Measurements from ENCODE around the gene BDKRB2. TPM values are rescaled to one million over a fixed set of nuclear protein-coding genes. Genes with fewer than 3 reads are reported as not detected.

BDKRB2 gene
- polyA plus RNA-seq, 2 of the 4 experiments (the other 2 are of a cell fraction): 13.9 to 21.6 TPM

DNA sequence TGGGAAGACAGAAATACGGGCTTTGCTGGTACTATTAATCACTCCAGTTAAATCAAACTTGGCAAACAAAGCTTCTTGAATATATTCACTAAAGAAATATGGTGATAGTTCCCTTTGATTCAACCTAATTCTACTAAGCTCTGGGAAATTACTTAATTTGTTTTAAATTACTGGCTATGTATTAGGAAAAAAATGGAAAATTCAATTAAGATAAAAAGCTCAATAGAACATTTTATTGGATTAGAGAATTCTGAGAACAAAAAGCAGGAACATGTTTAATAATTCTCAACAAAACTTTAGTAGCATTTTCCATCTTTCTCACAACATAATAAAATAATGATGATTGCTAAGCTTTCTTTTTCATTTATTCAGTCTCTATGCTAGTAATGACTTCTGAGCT, 81.6 kb downstream of the BDKRB2 start:
- DNase-seq (ENCODE audit: low read depth in 1 of 2, low spot score in 1 of 2) (no peak), ATAC-seq (no peak), FAIRE-seq (no peak)
- H3K4me1 ChIP-seq: peaks cover 6% of the 10 kb centered on the region
- H3K9me3 ChIP-seq: no peaks in the 10 kb centered on the region
- ChIA-PET POLR2A (no interaction called here), CTCF (interaction anchor here (0.7 to 18.7 kb wide), 4 partner anchors 10 to 513 kb away, joined by 3 to 486 read pairs (median 16); no protein-coding TSS in a partner anchor)
- TF ChIP-seq ZFP36 (IDR thresholded peaks at IDR 0.05; ENCODE audit: borderline replicate concordance, partially characterized antibody) (no peak), REST (IDR thresholded peaks at IDR 0.05) (no peak), HDAC2 (IDR thresholded peaks at IDR 0.05) (no peak), SMC3 (IDR thresholded peaks at IDR 0.05) (no peak), MYC (IDR thresholded peaks at IDR 0.05; ENCODE audit: borderline replicate concordance, low read length) (no peak), EHMT2 (IDR thresholded peaks at IDR 0.05; ENCODE audit: low read depth) (no peak), JUNB (IDR thresholded peaks at IDR 0.05) (no peak), ZNF302 (CRISPR knock-in tag; IDR thresholded peaks at IDR 0.05) (no peak), CBX8 (IDR thresholded peaks at IDR 0.05) (no peak), NPAS2 (CRISPR knock-in tag; IDR thresholded peaks at IDR 0.05; ENCODE audit: borderline replicate concordance) (no peak)
- TF ChIP-seq, protein P1, sequence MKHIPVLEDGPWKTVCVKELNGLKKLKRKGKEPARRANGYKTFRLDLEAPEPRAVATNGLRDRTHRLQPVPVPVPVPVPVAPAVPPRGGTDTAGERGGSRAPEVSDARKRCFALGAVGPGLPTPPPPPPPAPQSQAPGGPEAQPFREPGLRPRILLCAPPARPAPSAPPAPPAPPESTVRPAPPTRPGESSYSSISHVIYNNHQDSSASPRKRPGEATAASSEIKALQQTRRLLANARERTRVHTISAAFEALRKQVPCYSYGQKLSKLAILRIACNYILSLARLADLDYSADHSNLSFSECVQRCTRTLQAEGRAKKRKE (CRISPR knock-in tag; IDR thresholded peaks at IDR 0.05; ENCODE audit: low read depth): no peak
- WGBS (ENCODE audit: missing lambda C conversion rate): 80% methylated on average over 1 of the region's 1 CpG
- H3K4me2 ChIP-seq: no peak overlapping the region
- no peak overlapping the region for H3K27ac ChIP-seq
- H3K4me3 ChIP-seq: no peak overlapping the region

DNA sequence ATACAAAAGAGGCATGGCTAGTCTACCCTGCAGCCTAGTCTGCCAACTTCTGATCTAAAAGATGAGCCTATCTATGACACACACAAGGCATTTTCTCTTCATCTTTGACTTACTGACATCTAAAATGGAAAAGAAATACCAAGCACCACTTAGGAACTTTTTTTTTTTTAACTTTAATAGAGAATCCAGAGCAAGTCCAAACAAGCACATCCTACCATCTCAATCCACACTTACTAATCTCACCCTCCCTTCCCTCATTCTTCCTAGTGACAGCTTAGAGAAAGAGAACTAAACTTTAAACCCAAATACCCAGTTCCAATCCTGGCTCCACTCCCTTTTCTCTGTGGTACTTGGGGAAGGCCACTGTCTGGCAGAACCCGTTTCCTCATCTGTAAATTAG, 83.2 kb downstream of the BDKRB2 start:
- DNase-seq (ENCODE audit: low read depth in 1 of 2, low spot score in 1 of 2) (no peak), ATAC-seq (no peak), FAIRE-seq (no peak)
- POLR2A ChIA-PET: no interaction called here
- 94% methylated on average over 1 of the region's 1 CpG for WGBS (ENCODE audit: missing lambda C conversion rate)
- Histone ChIP-seq H3K27ac (no peak overlapping the region), H3K4me2 (no peak overlapping the region), H3K9me3 (no peaks in the 10 kb centered on the region), H3K4me3 (no peak overlapping the region), H3K4me1 (no peaks in the 10 kb centered on the region)
- no peak for TF ChIP-seq FOSL2 (IDR thresholded peaks at IDR 0.05)
- no peak for TF ChIP-seq FOSL2 (CRISPR knock-in tag; IDR thresholded peaks at IDR 0.05)
- no peak for TF ChIP-seq KDM1A (IDR thresholded peaks at IDR 0.05; ENCODE audit: low read depth)
- TF ChIP-seq CBX2 (IDR thresholded peaks at IDR 0.05; ENCODE audit: borderline replicate concordance, low read depth): no peak
- no peak for TF ChIP-seq RNF2 (IDR thresholded peaks at IDR 0.05; ENCODE audit: borderline replicate concordance, low read depth)
- TF ChIP-seq FOSB (CRISPR knock-in tag; IDR thresholded peaks at IDR 0.05): no peak
- no peak for TF ChIP-seq TP53 (CRISPR knock-in tag; IDR thresholded peaks at IDR 0.05)
- CTCF ChIA-PET: interaction anchor here (1.0 to 18.7 kb wide), 4 partner anchors 9 to 186 kb away, joined by 4 to 486 read pairs (median 16); no protein-coding TSS in a partner anchor

Small RNAs within 50 kb of the gene (small RNA-seq; reads per million reads assigned to genes)
- 0 reads per million in 6 experiments for gene CKS1BP1

Other genes starting within 250 kb of the BDKRB2 start
- gene C14orf132, start 165.5 kb upstream of the BDKRB2 start, polyA plus RNA-seq (2011; rRNA removed): 4.6 and 5.4 TPM in 2 replicates
- 5.7 to 11.7 TPM (median 8.5 TPM) in 3 replicates for gene C14orf132, start 165.5 kb upstream of the BDKRB2 start, polyA plus RNA-seq (2017; fragmentation: RNase III; extraction: RNeasy Plus Mini Kit Qiagen cat#74134 plus additional on column Dnase treatment)
- gene BDKRB1, start 51.4 kb downstream of the BDKRB2 start, polyA plus RNA-seq (2011; rRNA removed): 3.3 and 3.5 TPM in 2 replicates
- 2.6 to 3.3 TPM (median 2.8 TPM) in 3 replicates for gene BDKRB1, start 51.4 kb downstream of the BDKRB2 start, polyA plus RNA-seq (2017; fragmentation: RNase III; extraction: RNeasy Plus Mini Kit Qiagen cat#74134 plus additional on column Dnase treatment)
- gene ATG2B, start 158.5 kb downstream of the BDKRB2 start, polyA plus RNA-seq (2011; rRNA removed): 17.0 and 19.6 TPM in 2 replicates
- gene ATG2B, start 158.5 kb downstream of the BDKRB2 start, polyA plus RNA-seq (2017; fragmentation: RNase III; extraction: RNeasy Plus Mini Kit Qiagen cat#74134 plus additional on column Dnase treatment): 5.9 to 7.4 TPM (median 7.1 TPM) in 3 replicates
- 36.6 and 57.8 TPM in 2 replicates for gene GSKIP, start 158.7 kb downstream of the BDKRB2 start, polyA plus RNA-seq (2011; rRNA removed)
- gene GSKIP, start 158.7 kb downstream of the BDKRB2 start, polyA plus RNA-seq (2017; fragmentation: RNase III; extraction: RNeasy Plus Mini Kit Qiagen cat#74134 plus additional on column Dnase treatment): 25.9 to 31.8 TPM (median 30.9 TPM) in 3 replicates
- 5.4 and 5.5 TPM in 2 replicates for gene AK7, start 187.3 kb downstream of the BDKRB2 start, polyA plus RNA-seq (2011; rRNA removed)
- gene AK7, start 187.3 kb downstream of the BDKRB2 start, polyA plus RNA-seq (2017; fragmentation: RNase III; extraction: RNeasy Plus Mini Kit Qiagen cat#74134 plus additional on column Dnase treatment): 3.2 to 4.9 TPM (median 3.3 TPM) in 3 replicates